Immature natural killer cell (primary cell): ENCODE data around the gene CNR1. TPM values are rescaled to one million over a fixed set of nuclear protein-coding genes. Genes with fewer than 3 reads are reported as not detected.

ENCODE experiments used
- polyA plus RNA-seq, 3 donors: library from polyadenylated mRNA; unstranded; fragments of 300-500 nt; fragmentation: Illumina TruSeq; gene quantifications; one replicate each; pipeline ENCODE4 v1.2.3, GENCODE V29; 2021

CNR1 gene
- polyA plus RNA-seq, 3 donors from 2014 or later = not detected

Other genes with a start within 250 kb of the CNR1 start
- gene SPACA1, start 118.5 kb downstream of the CNR1 start, polyA plus RNA-seq = not detected